Measurements from ENCODE around the gene CIAO2A.
"Not testable (repeated sequence)": the region's sequence is repeated elsewhere in the genome, so short reads cannot be mapped to it uniquely, and the experiment has no call there.

Gene CIAO2A

GRCh38 chr15:64111679-64112050, 18.0 kb upstream of the CIAO2A start:
- DNase-seq: no peak

GRCh38 chr15:64110950-64111678, 17.5 kb upstream of the CIAO2A start:
- DNase-seq: no peak

- DNase-seq: not testable (repeated sequence)
These were observed 16.6 kb upstream of the CIAO2A start for GRCh38 chr15:64110108-64110701.

- DNase-seq: no peak
These were observed 13.7 kb upstream of the CIAO2A start for GRCh38 chr15:64107337-64107736.

GRCh38 chr15:64105113-64105704, 11.6 kb upstream of the CIAO2A start:
- DNase-seq: no peak

GRCh38 chr15:64102497-64102896, 8.9 kb upstream of the CIAO2A start:
- no peak for DNase-seq

GRCh38 chr15:64100958-64101357, 7.3 kb upstream of the CIAO2A start:
- no peak for DNase-seq

GRCh38 chr15:64099379-64099778, 5.7 kb upstream of the CIAO2A start:
- no peak for DNase-seq

- no peak for DNase-seq
These were observed 3.2 kb upstream of the CIAO2A start for GRCh38 chr15:64096668-64097384.

GRCh38 chr15:64095795-64096667, 2.4 kb upstream of the CIAO2A start, which contains the start of gene SNX1:
Gene SNX1 (plus strand): TSS chr15:64095982. CDS start chr15:64096014, 32 bp downstream.
- DNase-seq: peak; percentile 98

- no peak for DNase-seq
These were observed 1.8 kb upstream of the CIAO2A start for GRCh38 chr15:64095431-64095794.

GRCh38 chr15:64092864-64093626, 593 bp downstream of the CIAO2A start:
- DNase-seq: peak; percentile 73

- no peak for DNase-seq
These were observed 1.4 kb downstream of the CIAO2A start for GRCh38 chr15:64092075-64092820.

GRCh38 chr15:64090527-64090926, 3.1 kb downstream of the CIAO2A start:
- DNase-seq: no peak

GRCh38 chr15:64089543-64090280, 3.9 kb downstream of the CIAO2A start:
- DNase-seq: no peak

- no peak for DNase-seq
These were observed 10.9 kb downstream of the CIAO2A start for GRCh38 chr15:64082757-64083156.

- DNase-seq: not testable (repeated sequence)
These were observed 20.1 kb downstream of the CIAO2A start for GRCh38 chr15:64073496-64073895.

- DNase-seq: no peak
These were observed 20.8 kb downstream of the CIAO2A start for GRCh38 chr15:64072812-64073211.

- no peak for DNase-seq
These were observed 21.5 kb downstream of the CIAO2A start for GRCh38 chr15:64071931-64072765.
